CD4-positive, alpha-beta T cell treated with Interleukin-17A for 1 hour (primary cell): Measurements from ENCODE around the gene GALNT10.
"Not testable (repeated sequence)": the region's sequence is repeated elsewhere in the genome, so short reads cannot be mapped to it uniquely, and the experiment has no call there.

Experiments used
- DNase-seq: peaks from one replicate; pipeline ENCODE4 v3.0.0-alpha.2; 2020

Gene GALNT10

GRCh38 chr5:154359221-154359573, 168.7 kb downstream of the GALNT10 start:
- no peak for DNase-seq

- not testable (repeated sequence) for DNase-seq
Measured at GRCh38 chr5:154360241-154360640, 169.7 kb downstream of the GALNT10 start.

- DNase-seq: no peak
Measured at GRCh38 chr5:154363411-154363810, 172.9 kb downstream of the GALNT10 start.

- DNase-seq: no peak
Measured at GRCh38 chr5:154364771-154365170, 174.2 kb downstream of the GALNT10 start.

GRCh38 chr5:154365823-154366222, 175.3 kb downstream of the GALNT10 start:
- no peak for DNase-seq

GRCh38 chr5:154366353-154366752, 175.8 kb downstream of the GALNT10 start:
- no peak for DNase-seq

- no peak for DNase-seq
Measured at GRCh38 chr5:154367101-154367500, 176.6 kb downstream of the GALNT10 start.

GRCh38 chr5:154368041-154368800, 177.7 kb downstream of the GALNT10 start:
- no peak for DNase-seq

- no peak for DNase-seq
Measured at GRCh38 chr5:154369682-154370081, 179.1 kb downstream of the GALNT10 start.

GRCh38 chr5:154370119-154370518, 179.6 kb downstream of the GALNT10 start:
- no peak for DNase-seq

GRCh38 chr5:154370813-154371212, 180.3 kb downstream of the GALNT10 start:
- DNase-seq: no peak

GRCh38 chr5:154371687-154372086, 181.2 kb downstream of the GALNT10 start:
- DNase-seq: no peak

GRCh38 chr5:154372661-154373060, 182.1 kb downstream of the GALNT10 start:
- no peak for DNase-seq

- DNase-seq: no peak
Measured at GRCh38 chr5:154373326-154373725, 182.8 kb downstream of the GALNT10 start.

- DNase-seq: no peak
Measured at GRCh38 chr5:154373729-154374179, 183.2 kb downstream of the GALNT10 start.

GRCh38 chr5:154374264-154374663, 183.7 kb downstream of the GALNT10 start:
- DNase-seq: no peak

- no peak for DNase-seq
Measured at GRCh38 chr5:154375329-154376008, 184.9 kb downstream of the GALNT10 start.

- DNase-seq: no peak
Measured at GRCh38 chr5:154376481-154376880, 185.9 kb downstream of the GALNT10 start.

- DNase-seq: no peak
Measured at GRCh38 chr5:154377754-154378533, 187.4 kb downstream of the GALNT10 start.

- no peak for DNase-seq
Measured at GRCh38 chr5:154380263-154380662, 189.7 kb downstream of the GALNT10 start.

GRCh38 chr5:154384480-154385235, 194.1 kb downstream of the GALNT10 start:
- peak; percentile 41 for DNase-seq

GRCh38 chr5:154385236-154385512, 194.6 kb downstream of the GALNT10 start:
- DNase-seq: peak; percentile 35
